HEK293 (cell line): ENCODE measurements around the gene DLX3.

Source experiments
- CTCF ChIA-PET: fragments of 350-600 bp; formaldehyde crosslinking; extraction: SDS; loops from one replicate; lab custom pipeline; 2021; ENCODE audit warnings: antibody characterized with exemption; lab: Yijun Ruan, JAX
- POLR2A ChIA-PET: fragments of 300-600 bp; formaldehyde crosslinking; extraction: SDS; loops from one replicate; lab custom pipeline; 2020; ENCODE audit warnings: antibody characterized with exemption, inconsistent platforms; lab: Yijun Ruan, JAX
- H3K27ac ChIP-seq: fragments of 200-500 bp; sonication (Bioruptor generic); 2 replicates; pipeline ENCODE4 v1.5.1; 2014; ENCODE audit warnings: low read depth, low read length, control low read depth, inconsistent platforms; ENCODE audit errors: extremely low read depth
- H3K36me3 ChIP-seq, 2 experiments: fragments of 200-500 bp in 1 of 2; sonication (Bioruptor generic) in 1 of 2; 1 replicate in 1 of 2; 2 replicates in 1 of 2; pipeline ENCODE4 v1.5.1; 2014 to 2017; ENCODE audit warnings: inconsistent platforms in 2 of 2, low read length in 2 of 2; ENCODE audit not compliant: control insufficient read depth in 2 of 2, insufficient read depth in 1 of 2
- H3K4me1 ChIP-seq: fragments of 200-500 bp; sonication (Bioruptor generic); 2 replicates; pipeline ENCODE4 v1.5.1; 2014; ENCODE audit warnings: mild to moderate bottlenecking, low read length, inconsistent platforms; ENCODE audit not compliant: control insufficient read depth, insufficient read depth
- H3K4me3 ChIP-seq: 2 replicates; pipeline ENCODE4 v1.5.1; 2011; ENCODE audit warnings: low read depth, mild to moderate bottlenecking, control low read depth, low read length, moderate library complexity
- H3K9me3 ChIP-seq: fragments of 200-500 bp; sonication (Bioruptor generic); 2 replicates; pipeline ENCODE4 v1.5.1; 2014; ENCODE audit warnings: low read depth, low read length, inconsistent platforms; ENCODE audit not compliant: control insufficient read depth, insufficient read depth
- GFI1B ChIP-seq: fragments of 450-650 bp; formaldehyde crosslinking; IDR thresholded peaks from 2 replicates; pipeline ENCODE4 v1.5.1; 2016; ENCODE audit warnings: missing biosample characterization, missing genetic modification characterization
- SCRT1 ChIP-seq: fragments of 450-650 bp; formaldehyde crosslinking; IDR thresholded peaks from 2 replicates; pipeline ENCODE4 v1.5.1; 2016; ENCODE audit warnings: missing biosample characterization, missing genetic modification characterization, borderline replicate concordance
- TSHZ1 ChIP-seq: fragments of 450-650 bp; formaldehyde crosslinking; IDR thresholded peaks from 2 replicates; pipeline ENCODE4 v1.5.1; 2016; ENCODE audit warnings: missing biosample characterization, missing genetic modification characterization, borderline replicate concordance
- ZBTB21 ChIP-seq: fragments of 450-650 bp; formaldehyde crosslinking; IDR thresholded peaks from 2 replicates; pipeline ENCODE4 v1.5.1; 2017; ENCODE audit warnings: missing biosample characterization, missing genetic modification characterization
- ZFP41 ChIP-seq: fragments of 450-650 bp; formaldehyde crosslinking; IDR thresholded peaks from 2 replicates; pipeline ENCODE4 v1.5.1; 2016; ENCODE audit warnings: missing biosample characterization, missing genetic modification characterization, borderline replicate concordance
- ZNF146 ChIP-seq: fragments of 450-650 bp; formaldehyde crosslinking; IDR thresholded peaks from 2 replicates; pipeline ENCODE4 v1.5.1; 2016; ENCODE audit warnings: missing biosample characterization, missing genetic modification characterization
- ZNF148 ChIP-seq: fragments of 450-650 bp; formaldehyde crosslinking; IDR thresholded peaks from 2 replicates; pipeline ENCODE4 v1.5.0; 2017; ENCODE audit warnings: missing biosample characterization, missing genetic modification characterization, borderline replicate concordance
- ZNF19 ChIP-seq: fragments of 450-650 bp; formaldehyde crosslinking; IDR thresholded peaks from 2 replicates; pipeline ENCODE4; 2016; ENCODE audit warnings: missing biosample characterization, missing genetic modification characterization, low read depth
- ZNF239 ChIP-seq: fragments of 450-650 bp; formaldehyde crosslinking; IDR thresholded peaks from 2 replicates; pipeline ENCODE4 v1.5.1; 2016; ENCODE audit warnings: missing biosample characterization, missing genetic modification characterization
- ZNF24 ChIP-seq: fragments of 450-650 bp; formaldehyde crosslinking; IDR thresholded peaks from 2 replicates; pipeline ENCODE4 v1.5.1; 2016; ENCODE audit warnings: missing biosample characterization, missing genetic modification characterization
- ZNF391 ChIP-seq: fragments of 450-650 bp; formaldehyde crosslinking; IDR thresholded peaks from 2 replicates; pipeline ENCODE4 v1.5.1; 2016; ENCODE audit warnings: low read depth, missing biosample characterization, missing genetic modification characterization, borderline replicate concordance
- ZNF426 ChIP-seq: fragments of 450-650 bp; formaldehyde crosslinking; IDR thresholded peaks from 2 replicates; pipeline ENCODE4 v1.5.1; 2017; ENCODE audit warnings: missing biosample characterization, missing genetic modification characterization, mild to moderate bottlenecking, inconsistent platforms, moderate library complexity
- ZNF501 ChIP-seq: fragments of 450-650 bp; formaldehyde crosslinking; IDR thresholded peaks from 2 replicates; pipeline ENCODE4 v1.5.1; 2016; ENCODE audit warnings: missing biosample characterization, missing genetic modification characterization
- ZNF624 ChIP-seq: fragments of 450-650 bp; formaldehyde crosslinking; IDR thresholded peaks from 2 replicates; pipeline ENCODE4 v1.5.1; 2017; ENCODE audit warnings: missing biosample characterization, missing genetic modification characterization
- TF ChIP-seq, protein P1 (sequence below): fragments of 450-650 bp; formaldehyde crosslinking; IDR thresholded peaks from 2 replicates; pipeline ENCODE4 v1.5.1; 2016; ENCODE audit warnings: missing biosample characterization, missing genetic modification characterization
- TF ChIP-seq, protein P2 (sequence below): fragments of 450-650 bp; formaldehyde crosslinking; IDR thresholded peaks from 2 replicates; pipeline ENCODE4 v1.5.1; 2017; ENCODE audit warnings: missing biosample characterization, missing genetic modification characterization
- TF ChIP-seq, protein P3 (sequence below): fragments of 450-650 bp; formaldehyde crosslinking; IDR thresholded peaks from 2 replicates; pipeline ENCODE4 v1.5.1; 2016; ENCODE audit warnings: missing biosample characterization, missing genetic modification characterization

Gene DLX3

DNA sequence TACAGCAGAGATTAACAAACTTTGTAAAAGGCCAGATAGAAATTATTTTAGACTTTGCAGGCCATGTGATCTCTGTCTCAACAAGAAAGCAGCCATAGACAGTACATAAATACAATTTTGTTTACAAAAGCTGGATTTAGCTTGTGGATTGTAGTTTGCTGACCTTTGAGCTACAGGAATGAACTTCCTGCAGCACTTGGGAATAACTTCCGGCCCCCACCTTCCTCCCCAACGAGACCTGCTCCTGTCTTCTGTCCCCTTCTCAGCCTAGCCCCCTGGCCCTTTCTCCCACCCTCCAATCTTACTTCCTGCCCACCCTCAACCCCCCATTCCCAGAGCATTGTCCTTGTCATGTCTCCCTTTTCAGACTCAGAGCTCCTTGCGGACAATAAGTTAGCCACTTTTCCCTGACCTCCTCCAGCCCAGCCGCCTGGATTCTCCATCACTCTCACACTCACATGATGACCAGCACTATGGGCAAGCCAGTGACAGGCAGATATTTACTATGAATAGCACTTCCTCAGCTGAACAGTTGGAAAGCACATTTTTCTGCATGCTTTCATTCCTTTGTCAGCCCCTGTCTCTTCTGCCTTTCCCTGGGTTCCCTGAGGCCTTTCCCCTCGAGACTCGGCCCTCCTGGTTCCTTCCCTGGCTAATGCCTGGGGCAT lies 27.6 kb upstream of the DLX3 start (continued):
- TF ChIP-seq, protein P1, sequence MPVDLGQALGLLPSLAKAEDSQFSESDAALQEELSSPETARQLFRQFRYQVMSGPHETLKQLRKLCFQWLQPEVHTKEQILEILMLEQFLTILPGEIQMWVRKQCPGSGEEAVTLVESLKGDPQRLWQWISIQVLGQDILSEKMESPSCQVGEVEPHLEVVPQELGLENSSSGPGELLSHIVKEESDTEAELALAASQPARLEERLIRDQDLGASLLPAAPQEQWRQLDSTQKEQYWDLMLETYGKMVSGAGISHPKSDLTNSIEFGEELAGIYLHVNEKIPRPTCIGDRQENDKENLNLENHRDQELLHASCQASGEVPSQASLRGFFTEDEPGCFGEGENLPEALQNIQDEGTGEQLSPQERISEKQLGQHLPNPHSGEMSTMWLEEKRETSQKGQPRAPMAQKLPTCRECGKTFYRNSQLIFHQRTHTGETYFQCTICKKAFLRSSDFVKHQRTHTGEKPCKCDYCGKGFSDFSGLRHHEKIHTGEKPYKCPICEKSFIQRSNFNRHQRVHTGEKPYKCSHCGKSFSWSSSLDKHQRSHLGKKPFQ (tag by site-specific recombination) = no peak
- TF ChIP-seq SCRT1 (tag by site-specific recombination) (no peak), ZNF19 (tag by site-specific recombination) (no peak), TSHZ1 (tag by site-specific recombination) (no peak), ZNF624 (no peak)

DNA sequence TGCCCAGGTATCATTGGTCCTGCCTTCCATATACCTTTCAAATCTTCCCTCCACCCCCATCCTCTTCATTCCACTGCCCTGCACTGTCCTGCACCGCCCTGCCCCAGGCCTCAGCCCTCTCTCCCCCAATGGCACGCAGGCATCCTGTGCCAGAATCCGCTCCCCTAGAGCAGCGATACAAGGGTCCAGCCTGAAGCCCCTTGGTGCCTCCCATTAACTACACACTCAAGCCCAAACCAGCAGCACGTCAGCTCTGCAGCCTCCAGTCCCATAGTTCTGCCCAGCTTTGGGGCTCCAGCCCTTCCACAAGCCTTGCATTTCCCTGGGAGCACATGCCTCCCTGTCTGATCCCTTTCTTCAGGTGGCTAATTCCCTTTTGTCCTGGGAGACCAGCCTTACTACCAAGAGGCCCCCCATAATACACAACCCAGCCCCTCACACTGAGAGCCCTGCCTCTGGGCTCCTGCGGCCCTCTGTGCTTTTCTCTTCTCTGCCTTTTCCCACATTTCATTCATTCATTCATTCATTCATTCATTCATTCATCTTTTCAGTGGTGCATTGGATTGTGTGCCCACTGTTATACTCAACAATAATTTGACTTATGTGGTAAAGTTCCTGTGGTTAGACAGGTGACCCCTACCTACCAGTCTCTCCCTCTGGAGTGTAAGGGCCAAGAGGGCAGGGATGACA lies 26.8 kb upstream of the DLX3 start:
- Histone ChIP-seq H3K4me3 (no peak overlapping the region), H3K9me3 (no peaks in the 10 kb centered on the region), H3K27ac (no peak overlapping the region), H3K4me1 (no peaks in the 10 kb centered on the region), H3K36me3 (no peaks in the 10 kb centered on the region)
- POLR2A ChIA-PET = no interaction called here
- TF ChIP-seq ZNF24 (tag by site-specific recombination) (peak; percentile 50; the same call in 1 of the 2 replicates), ZNF501 (tag by site-specific recombination) (no peak)
- CTCF ChIA-PET = interaction anchor here (0.7 to 3.6 kb wide), 7 partner anchors 23 to 298 kb away, joined by 3 to 22 read pairs (median 5); partner anchors contain the start of genes DLX3 and PDK2

DNA sequence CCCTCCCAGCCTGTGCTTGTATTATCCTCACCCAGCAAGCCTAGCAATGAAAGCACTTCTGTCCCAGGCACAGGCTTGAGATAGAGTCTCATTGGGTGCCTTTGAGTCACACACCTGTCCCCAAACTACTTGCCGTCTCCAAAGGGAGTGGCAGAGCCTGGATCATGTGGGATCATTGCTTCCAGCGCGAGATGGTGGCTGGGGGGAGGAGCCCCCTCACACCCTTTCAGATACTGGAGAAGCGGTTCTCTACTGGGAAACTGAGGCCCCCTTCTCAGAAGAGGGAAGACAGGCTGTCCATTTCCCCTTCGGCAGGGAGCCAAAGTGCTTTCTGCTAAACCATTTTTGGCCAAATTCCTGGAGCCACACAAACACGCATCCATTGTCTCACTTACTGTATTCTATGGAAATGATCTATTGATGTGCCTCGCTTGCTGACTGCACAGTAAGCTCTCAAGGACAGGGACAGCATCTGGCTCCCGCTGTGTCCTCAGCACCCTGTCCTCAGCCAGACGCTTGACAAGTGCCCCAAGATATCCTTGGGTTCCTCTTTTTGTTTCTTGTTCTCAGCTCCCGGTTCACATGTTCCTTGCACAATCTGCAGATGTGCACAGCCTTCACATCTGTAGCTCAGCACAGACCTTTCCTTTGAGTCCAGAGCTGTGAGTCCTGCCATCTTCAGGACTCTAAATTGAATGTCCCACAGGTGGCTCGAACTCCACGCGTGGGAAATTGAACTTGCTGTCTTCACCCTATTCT lies 26.0 kb upstream of the DLX3 start:
- ChIA-PET POLR2A (no interaction called here), CTCF (interaction anchor here (0.7 to 3.6 kb wide), 7 partner anchors 11 to 297 kb away, joined by 3 to 22 read pairs (median 4); partner anchors contain the start of genes DLX3 and PDK2)
- Histone ChIP-seq H3K27ac (no peak overlapping the region), H3K9me3 (no peaks in the 10 kb centered on the region), H3K36me3 (no peaks in the 10 kb centered on the region), H3K4me1 (no peaks in the 10 kb centered on the region), H3K4me3 (no peak overlapping the region)
- no peak for TF ChIP-seq ZNF148 (tag by site-specific recombination)
- no peak for TF ChIP-seq GFI1B (tag by site-specific recombination)
- TF ChIP-seq ZNF426 (tag by site-specific recombination) = no peak
- TF ChIP-seq ZNF146 = no peak
- TF ChIP-seq, protein P2, sequence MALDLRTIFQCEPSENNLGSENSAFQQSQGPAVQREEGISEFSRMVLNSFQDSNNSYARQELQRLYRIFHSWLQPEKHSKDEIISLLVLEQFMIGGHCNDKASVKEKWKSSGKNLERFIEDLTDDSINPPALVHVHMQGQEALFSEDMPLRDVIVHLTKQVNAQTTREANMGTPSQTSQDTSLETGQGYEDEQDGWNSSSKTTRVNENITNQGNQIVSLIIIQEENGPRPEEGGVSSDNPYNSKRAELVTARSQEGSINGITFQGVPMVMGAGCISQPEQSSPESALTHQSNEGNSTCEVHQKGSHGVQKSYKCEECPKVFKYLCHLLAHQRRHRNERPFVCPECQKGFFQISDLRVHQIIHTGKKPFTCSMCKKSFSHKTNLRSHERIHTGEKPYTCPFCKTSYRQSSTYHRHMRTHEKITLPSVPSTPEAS (tag by site-specific recombination) = no peak
- no peak for TF ChIP-seq ZBTB21 (tag by site-specific recombination)
- TF ChIP-seq, protein P3, sequence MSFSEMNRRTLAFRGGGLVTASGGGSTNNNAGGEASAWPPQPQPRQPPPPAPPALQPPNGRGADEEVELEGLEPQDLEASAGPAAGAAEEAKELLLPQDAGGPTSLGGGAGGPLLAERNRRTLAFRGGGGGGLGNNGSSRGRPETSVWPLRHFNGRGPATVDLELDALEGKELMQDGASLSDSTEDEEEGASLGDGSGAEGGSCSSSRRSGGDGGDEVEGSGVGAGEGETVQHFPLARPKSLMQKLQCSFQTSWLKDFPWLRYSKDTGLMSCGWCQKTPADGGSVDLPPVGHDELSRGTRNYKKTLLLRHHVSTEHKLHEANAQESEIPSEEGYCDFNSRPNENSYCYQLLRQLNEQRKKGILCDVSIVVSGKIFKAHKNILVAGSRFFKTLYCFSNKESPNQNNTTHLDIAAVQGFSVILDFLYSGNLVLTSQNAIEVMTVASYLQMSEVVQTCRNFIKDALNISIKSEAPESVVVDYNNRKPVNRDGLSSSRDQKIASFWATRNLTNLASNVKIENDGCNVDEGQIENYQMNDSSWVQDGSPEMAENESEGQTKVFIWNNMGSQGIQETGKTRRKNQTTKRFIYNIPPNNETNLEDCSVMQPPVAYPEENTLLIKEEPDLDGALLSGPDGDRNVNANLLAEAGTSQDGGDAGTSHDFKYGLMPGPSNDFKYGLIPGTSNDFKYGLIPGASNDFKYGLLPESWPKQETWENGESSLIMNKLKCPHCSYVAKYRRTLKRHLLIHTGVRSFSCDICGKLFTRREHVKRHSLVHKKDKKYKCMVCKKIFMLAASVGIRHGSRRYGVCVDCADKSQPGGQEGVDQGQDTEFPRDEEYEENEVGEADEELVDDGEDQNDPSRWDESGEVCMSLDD = no peak
- TF ChIP-seq ZNF239 = no peak
- TF ChIP-seq ZFP41 (tag by site-specific recombination) = no peak
- TF ChIP-seq ZNF501 (tag by site-specific recombination) = no peak
- TF ChIP-seq ZNF391 (tag by site-specific recombination) = no peak
